Upper lobe of left lung (tissue), 4 donors: ENCODE measurements around the gene RPL32.

Source experiments
- EP300 ChIP-seq, 4 donors: sonication (generic); formaldehyde crosslinking; IDR thresholded peaks; one replicate each; pipeline ENCODE4 v1.5.1; 2017; ENCODE audit warnings: antibody characterized with exemption in 4 of 4, control low read depth in 2 of 4
- TF ChIP-seq, protein P1 (sequence below), 6 experiments: fragments of 450-650 bp in 4 of 6; fragments of 200-600 bp in 2 of 6; sonication (generic) in 2 of 6; IDR thresholded peaks; one replicate each; pipeline ENCODE4 v1.5.1; 2016 to 2019; ENCODE audit warnings: antibody characterized with exemption in 6 of 6

DNA sequence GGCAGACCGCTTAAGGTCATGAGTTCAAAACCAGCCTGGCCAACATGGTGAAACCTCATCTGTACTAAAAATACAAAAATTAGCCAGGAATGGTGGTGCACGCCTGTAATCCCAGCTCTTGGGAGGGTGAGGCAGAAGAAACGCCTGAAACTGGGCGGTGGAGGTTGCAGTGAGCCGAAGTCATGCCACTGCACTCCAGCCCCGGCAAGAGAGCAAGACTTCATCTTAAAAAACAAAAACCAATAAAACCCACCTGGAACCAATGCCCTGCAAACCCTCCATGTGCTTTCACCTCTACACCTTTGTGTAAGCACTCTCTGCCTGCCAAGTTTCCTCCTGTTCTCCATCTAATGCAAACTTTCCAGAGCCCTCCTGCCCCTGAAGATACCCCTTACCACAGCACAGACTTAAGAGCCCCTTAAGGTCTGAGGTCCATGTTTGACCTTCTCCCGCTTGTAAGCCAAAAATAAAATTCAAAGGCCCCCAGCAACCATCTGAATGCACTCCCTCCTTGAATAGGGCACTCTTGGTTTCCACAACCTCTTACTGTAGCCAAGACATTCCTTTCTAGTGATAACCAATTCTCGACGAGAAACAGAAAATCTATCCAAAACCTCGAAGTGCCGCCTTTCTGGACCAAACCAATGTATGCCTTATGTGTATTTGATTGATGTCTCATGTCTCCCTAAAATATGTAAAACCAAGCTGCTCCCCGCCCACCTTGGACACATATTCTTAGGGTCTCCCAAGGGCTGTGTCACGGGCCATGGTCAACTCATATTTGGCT is 3.0 kb downstream of the RPL32 start:
- TF ChIP-seq EP300 (IDR thresholded peaks at IDR 0.05): no peak
- TF ChIP-seq, protein P1, sequence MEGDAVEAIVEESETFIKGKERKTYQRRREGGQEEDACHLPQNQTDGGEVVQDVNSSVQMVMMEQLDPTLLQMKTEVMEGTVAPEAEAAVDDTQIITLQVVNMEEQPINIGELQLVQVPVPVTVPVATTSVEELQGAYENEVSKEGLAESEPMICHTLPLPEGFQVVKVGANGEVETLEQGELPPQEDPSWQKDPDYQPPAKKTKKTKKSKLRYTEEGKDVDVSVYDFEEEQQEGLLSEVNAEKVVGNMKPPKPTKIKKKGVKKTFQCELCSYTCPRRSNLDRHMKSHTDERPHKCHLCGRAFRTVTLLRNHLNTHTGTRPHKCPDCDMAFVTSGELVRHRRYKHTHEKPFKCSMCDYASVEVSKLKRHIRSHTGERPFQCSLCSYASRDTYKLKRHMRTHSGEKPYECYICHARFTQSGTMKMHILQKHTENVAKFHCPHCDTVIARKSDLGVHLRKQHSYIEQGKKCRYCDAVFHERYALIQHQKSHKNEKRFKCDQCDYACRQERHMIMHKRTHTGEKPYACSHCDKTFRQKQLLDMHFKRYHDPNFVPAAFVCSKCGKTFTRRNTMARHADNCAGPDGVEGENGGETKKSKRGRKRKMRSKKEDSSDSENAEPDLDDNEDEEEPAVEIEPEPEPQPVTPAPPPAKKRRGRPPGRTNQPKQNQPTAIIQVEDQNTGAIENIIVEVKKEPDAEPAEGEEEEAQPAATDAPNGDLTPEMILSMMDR (IDR thresholded peaks at IDR 0.05): no peak
